GM06990 (cell line): ENCODE measurements around the gene MS4A15.

Experiments used
- DNase-seq: peaks from one replicate; pipeline ENCODE4 v3.0.0-alpha.2; 2011; ENCODE audit not compliant: insufficient read length; ENCODE audit errors: extremely low read depth
- H3K27me3 ChIP-seq: replicated peaks from 2 replicates; pipeline ENCODE4 v1.6.0; 2011; ENCODE audit warnings: low read length; ENCODE audit not compliant: control insufficient read depth, insufficient read depth
- H3K36me3 ChIP-seq: 2 replicates; pipeline ENCODE4 v1.5.1; 2011; ENCODE audit warnings: low read length; ENCODE audit not compliant: control insufficient read depth, insufficient read depth
- H3K4me3 ChIP-seq: replicated peaks from 2 replicates; pipeline ENCODE4 v1.5.1; 2011; ENCODE audit warnings: low read depth, mild to moderate bottlenecking, control low read depth, low read length
- CTCF ChIP-seq: IDR thresholded peaks from 2 replicates; pipeline ENCODE4 v1.5.1; 2011; ENCODE audit warnings: low read length, control low read depth, mild to moderate bottlenecking, inconsistent platforms; ENCODE audit not compliant: insufficient read depth, poor library complexity, severe bottlenecking

The MS4A15 gene

GRCh38 chr11:60769273-60769672 lies 12.6 kb downstream of the MS4A15 start:
- DNase-seq, result no peak
- Histone ChIP-seq H3K4me3 (no peak overlapping the region), H3K27me3 (no peaks in the 10 kb centered on the region), H3K36me3 (no peaks in the 10 kb centered on the region)
- no peak for TF ChIP-seq CTCF

DNA sequence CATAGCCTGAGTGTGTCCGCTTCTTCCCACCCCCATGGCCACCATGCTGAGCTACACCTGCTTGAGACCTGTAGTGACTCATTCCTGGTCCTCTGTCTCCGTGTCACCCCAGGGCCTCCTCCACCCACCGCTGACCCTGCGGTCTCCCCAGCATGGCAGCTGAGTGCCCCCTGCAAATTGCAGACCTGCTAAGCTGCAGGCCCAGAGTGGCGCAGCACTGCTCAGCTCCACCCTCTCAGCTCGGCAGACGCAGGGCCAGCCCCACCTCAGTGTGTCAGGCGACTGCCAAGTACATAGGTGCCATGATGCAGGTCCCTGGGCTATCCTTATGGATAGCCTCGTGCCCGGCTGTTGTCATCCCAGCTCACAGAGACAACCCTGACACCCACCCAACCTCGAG lies 13.1 kb downstream of the MS4A15 start:
- TF ChIP-seq CTCF, result no peak
- no peak for DNase-seq
- Histone ChIP-seq H3K27me3 (no peaks in the 10 kb centered on the region), H3K4me3 (no peak overlapping the region), H3K36me3 (no peaks in the 10 kb centered on the region)

GRCh38 chr11:60771146-60771545 lies 14.5 kb downstream of the MS4A15 start:
- Histone ChIP-seq H3K36me3 (no peaks in the 10 kb centered on the region), H3K27me3 (no peaks in the 10 kb centered on the region), H3K4me3 (no peak overlapping the region)
- no peak for TF ChIP-seq CTCF
- no peak for DNase-seq

GRCh38 chr11:60771879-60772525 lies 15.3 kb downstream of the MS4A15 start:
- Histone ChIP-seq H3K36me3 (no peaks in the 10 kb centered on the region), H3K4me3 (no peak overlapping the region), H3K27me3 (no peaks in the 10 kb centered on the region)
- TF ChIP-seq CTCF, result no peak
- no peak for DNase-seq

GRCh38 chr11:60772666-60773065 lies 16.0 kb downstream of the MS4A15 start:
- no peak for DNase-seq
- Histone ChIP-seq H3K36me3 (no peaks in the 10 kb centered on the region), H3K27me3 (no peaks in the 10 kb centered on the region)

More at GRCh38 chr11:60772666-60773065, 16.0 kb downstream of the MS4A15 start:
- TF ChIP-seq CTCF, result no peak
- no peak overlapping the region for H3K4me3 ChIP-seq
